Measurements from ENCODE around the gene LRATD1.

- TF ChIP-seq POLR2A (IDR thresholded peaks at IDR 0.05) = no peak
- TF ChIP-seq CTCF (IDR thresholded peaks at IDR 0.05) = no peak
Observed at GRCh38 chr2:14619441-14619840, 13.1 kb upstream of the LRATD1 start.
